Stomach (tissue), 9 donors: ENCODE measurements around the gene LHX4. TPM values are rescaled to one million over a fixed set of nuclear protein-coding genes. Genes with fewer than 3 reads are reported as not detected.

ENCODE experiments used
- DNase-seq, 2 donors: peaks; one replicate each; pipeline versions ENCODE4 v3.0.0 to v3.0.0-alpha.2; 2013 to 2019
- H3K27ac ChIP-seq, 5 donors: fragments of 200-600 bp in 4 of 5; sonication (generic) in 4 of 5; one replicate each; pipeline ENCODE4 v1.5.1; 2013 to 2019; ENCODE audit warnings: mild to moderate bottlenecking in 1 of 5, moderate library complexity in 1 of 5
- H3K27me3 ChIP-seq, 3 donors: fragments of 200-600 bp; sonication (generic); one replicate each; pipeline ENCODE4 v1.5.1; 2017 to 2019; ENCODE audit warnings: mixed run types in 1 of 3
- H3K36me3 ChIP-seq, 4 donors: fragments of 200-600 bp; sonication (generic); 1 replicate in 3 of 4; 2 replicates in 1 of 4; pipeline ENCODE4 v1.5.1; 2016 to 2019
- H3K4me1 ChIP-seq, 4 donors: fragments of 200-600 bp; sonication (generic); one replicate each; pipeline ENCODE4 v1.5.1; 2016 to 2019
- H3K4me3 ChIP-seq, 4 donors: fragments of 200-600 bp; sonication (generic) in 3 of 4; one replicate each; pipeline ENCODE4 v1.5.1; 2016 to 2019; ENCODE audit warnings: mild to moderate bottlenecking in 1 of 4
- H3K9me3 ChIP-seq, 4 donors: fragments of 200-600 bp; sonication (generic); one replicate each; pipeline ENCODE4 v1.5.1; 2016 to 2019
- EP300 ChIP-seq: sonication (generic); formaldehyde crosslinking; IDR thresholded peaks from one replicate; pipeline ENCODE4 v1.6.1; 2017; ENCODE audit warnings: antibody characterized with exemption
- POLR2A ChIP-seq, 4 donors: fragments of 450-650 bp; IDR thresholded peaks; one replicate each; pipeline ENCODE4 v1.6.1; 2016; ENCODE audit warnings: antibody characterized with exemption in 4 of 4, control low read depth in 2 of 4, mild to moderate bottlenecking in 1 of 4, moderate library complexity in 1 of 4
- POLR2AphosphoS5 ChIP-seq, 3 donors: sonication (generic); formaldehyde crosslinking; IDR thresholded peaks; one replicate each; pipeline ENCODE4 v1.6.1; 2016; ENCODE audit warnings: antibody characterized with exemption in 3 of 3
- whole genome bisulfite sequencing, 5 donors: extraction: QIAGEN DNeasy Blood & Tissue Kit in 3 of 5; methylation state at CpG; one replicate each; pipeline versions ENCODE4 v1.1.5 to v1.1.7; 2013 to 2018; 5-methylcytosine and 5-hydroxymethylcytosine counted together
- intact Hi-C: fragments of 100-400 bp; cut with DNase I; formaldehyde crosslinking; loops from one replicate; pipeline ENCODE4 v1.15.1; 2023; ENCODE audit warnings: low total_unique reads
- polyA plus RNA-seq, 3 donors: library from polyadenylated mRNA; stranded (reverse); fragments of 200-250 nt; gene quantifications; one replicate each; pipeline ENCODE4 v1.2.3, GENCODE V29; 2013
- total RNA-seq, 5 donors: library from RNA; depleted of rRNA; stranded (reverse); fragments of >200 nt; gene quantifications; one replicate each; pipeline versions ENCODE4 v1.1.0 to v1.2.3, GENCODE V29; 2014 to 2016
- TF ChIP-seq, protein P1 (sequence below), 7 experiments: fragments of 450-650 bp in 4 of 7; fragments of 200-600 bp in 3 of 7; sonication (generic) in 3 of 7; IDR thresholded peaks; one replicate each; pipeline ENCODE4 v1.5.1; 2016 to 2019; ENCODE audit warnings: antibody characterized with exemption in 7 of 7, control low read depth in 2 of 7, mild to moderate bottlenecking in 1 of 7
- donor health status: healthy with polysubstance abuse.
- donor health status: Bipolar disorder and iron deficiency.
- donor health status: healthy.

LHX4 gene
- total and polyA plus RNA-seq, 8 donors: 0.03 to 0.18 TPM; not detected in 6

DNA sequence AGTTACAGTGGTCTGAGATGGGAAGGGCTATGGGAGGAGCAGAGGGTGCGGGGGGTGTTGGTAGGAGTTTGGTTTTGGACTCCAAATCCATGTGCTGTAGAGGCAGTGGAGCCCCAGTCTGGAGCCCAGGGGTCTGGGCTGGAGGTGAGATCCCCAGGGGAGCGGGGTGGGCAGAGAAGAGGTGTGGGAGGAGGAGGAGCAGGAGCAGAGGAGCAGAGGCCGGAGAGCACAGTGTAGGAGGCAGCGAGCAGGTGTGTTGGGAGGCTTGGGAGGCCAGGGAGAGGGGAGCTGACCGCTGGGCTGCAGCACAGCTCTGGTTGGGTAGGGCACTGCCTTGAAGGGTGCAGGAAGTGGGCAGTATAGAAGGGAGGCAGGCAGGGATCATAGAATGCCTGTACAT lies 28.9 kb downstream of the LHX4 start:
- H3K4me1 ChIP-seq: peaks cover 0 to 15% (median 0%) of the 10 kb centered on the region in 4 donors
- H3K4me3 ChIP-seq: no peak overlapping the region
- WGBS, 5 donors: 64 to 73% (median 67%) methylated on average over 5 of the region's 5 CpGs
- no peak for DNase-seq
- no peaks in the 10 kb centered on the region for H3K9me3 ChIP-seq
- TF ChIP-seq EP300 (no peak), POLR2A (IDR thresholded peaks at IDR 0.05) (no peak), POLR2AphosphoS5 (IDR thresholded peaks at IDR 0.05) (no peak)
- TF ChIP-seq, protein P1, sequence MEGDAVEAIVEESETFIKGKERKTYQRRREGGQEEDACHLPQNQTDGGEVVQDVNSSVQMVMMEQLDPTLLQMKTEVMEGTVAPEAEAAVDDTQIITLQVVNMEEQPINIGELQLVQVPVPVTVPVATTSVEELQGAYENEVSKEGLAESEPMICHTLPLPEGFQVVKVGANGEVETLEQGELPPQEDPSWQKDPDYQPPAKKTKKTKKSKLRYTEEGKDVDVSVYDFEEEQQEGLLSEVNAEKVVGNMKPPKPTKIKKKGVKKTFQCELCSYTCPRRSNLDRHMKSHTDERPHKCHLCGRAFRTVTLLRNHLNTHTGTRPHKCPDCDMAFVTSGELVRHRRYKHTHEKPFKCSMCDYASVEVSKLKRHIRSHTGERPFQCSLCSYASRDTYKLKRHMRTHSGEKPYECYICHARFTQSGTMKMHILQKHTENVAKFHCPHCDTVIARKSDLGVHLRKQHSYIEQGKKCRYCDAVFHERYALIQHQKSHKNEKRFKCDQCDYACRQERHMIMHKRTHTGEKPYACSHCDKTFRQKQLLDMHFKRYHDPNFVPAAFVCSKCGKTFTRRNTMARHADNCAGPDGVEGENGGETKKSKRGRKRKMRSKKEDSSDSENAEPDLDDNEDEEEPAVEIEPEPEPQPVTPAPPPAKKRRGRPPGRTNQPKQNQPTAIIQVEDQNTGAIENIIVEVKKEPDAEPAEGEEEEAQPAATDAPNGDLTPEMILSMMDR (IDR thresholded peaks at IDR 0.05): no peak
- peaks cover 13 to 92% (median 65%) of the 10 kb centered on the region in 3 donors for H3K27me3 ChIP-seq
- H3K36me3 ChIP-seq: no peaks in the 10 kb centered on the region
- intact Hi-C loops: loop anchor here (10.0 kb wide), 1 partner anchor 226 kb away; no protein-coding TSS in a partner anchor
- H3K27ac ChIP-seq: no peak overlapping the region

DNA sequence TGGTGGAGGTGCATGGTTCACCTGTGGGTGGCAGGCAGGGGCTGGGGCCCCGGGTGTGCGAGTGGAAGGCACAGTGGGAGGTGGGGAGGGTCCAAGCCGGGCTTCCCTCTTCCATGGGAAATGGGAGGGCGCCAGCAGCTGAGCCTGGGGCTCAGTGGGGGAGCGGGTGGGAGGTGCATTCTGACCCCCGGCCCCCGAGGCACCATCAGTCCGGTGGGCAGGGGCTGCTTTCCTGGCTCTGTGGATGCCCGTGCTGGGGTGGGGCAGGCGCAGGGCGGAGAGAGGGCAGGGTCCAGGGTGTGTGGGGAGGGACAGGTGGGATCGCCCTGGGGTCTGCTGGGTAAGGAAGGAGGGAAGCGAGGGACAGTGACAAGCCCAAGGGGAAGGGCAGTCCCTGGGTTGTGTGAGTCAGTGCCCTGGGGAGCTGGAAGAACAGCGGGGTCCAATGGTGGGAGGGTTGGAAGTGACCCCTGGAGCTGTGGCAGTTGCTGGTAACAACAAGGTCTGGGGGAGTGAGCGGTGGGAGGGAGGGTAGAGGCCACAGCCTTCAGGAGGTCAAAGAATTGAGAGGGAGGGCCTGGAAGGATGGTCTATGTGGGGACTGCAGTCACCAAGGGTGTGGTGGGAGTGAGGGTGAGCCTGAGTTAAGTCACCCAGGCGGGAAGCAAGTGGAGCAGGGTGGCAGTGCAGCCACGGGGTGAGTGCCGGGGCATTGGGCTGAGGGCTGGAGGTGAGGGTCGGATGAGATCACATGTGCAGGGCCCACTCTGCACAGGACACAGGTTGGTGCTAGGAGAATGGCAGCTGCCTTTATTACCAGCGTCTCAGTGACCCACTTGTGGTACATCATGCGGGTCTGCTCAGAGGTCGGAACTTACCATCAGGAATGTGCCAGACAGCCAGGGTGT lies 29.6 kb downstream of the LHX4 start:
- Histone ChIP-seq H3K27ac (no peak overlapping the region), H3K9me3 (no peaks in the 10 kb centered on the region), H3K36me3 (no peaks in the 10 kb centered on the region), H3K4me1 (peaks cover 0 to 15% (median 0%) of the 10 kb centered on the region in 4 donors), H3K4me3 (no peak overlapping the region), H3K27me3 (peaks cover 7 to 92% (median 57%) of the 10 kb centered on the region in 3 donors)
- intact Hi-C loops: loop anchor here (10.0 kb wide), 1 partner anchor 225 kb away; no protein-coding TSS in a partner anchor
- no peak for DNase-seq
- TF ChIP-seq POLR2A (IDR thresholded peaks at IDR 0.05): no peak
- TF ChIP-seq EP300: no peak
- TF ChIP-seq POLR2AphosphoS5 (IDR thresholded peaks at IDR 0.05): no peak
- TF ChIP-seq, protein P1 (IDR thresholded peaks at IDR 0.05): no peak
- WGBS, 5 donors: 67 to 80% (median 76%) methylated on average over 20 to 22 of the region's 22 CpGs

DNA sequence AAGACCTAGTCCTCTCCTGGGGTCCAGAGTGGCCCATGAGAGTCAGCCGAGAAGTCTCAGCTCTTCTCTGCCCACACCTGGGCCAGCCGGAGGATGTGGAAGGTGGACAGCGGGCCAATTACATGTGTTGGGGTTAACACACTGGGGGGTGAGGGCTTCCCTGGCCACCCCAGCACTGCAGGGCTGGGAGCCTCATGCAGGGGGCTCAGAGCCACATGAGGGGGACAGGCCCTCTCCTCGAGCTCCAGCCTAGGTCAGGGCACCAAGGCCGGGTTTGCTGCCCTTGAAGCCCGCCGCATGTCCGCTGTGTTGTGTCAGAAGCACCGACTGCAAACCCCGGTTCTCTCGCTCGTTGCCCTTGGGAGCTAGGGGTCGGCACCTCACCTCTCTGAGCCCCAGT lies 30.5 kb downstream of the LHX4 start:
- intact Hi-C loops: no loop called here
- 60 to 90% (median 82%) methylated on average over 1 to 13 of the region's 13 CpGs for WGBS, 5 donors
- TF ChIP-seq, protein P1 (IDR thresholded peaks at IDR 0.05): no peak
- no peak for TF ChIP-seq POLR2A (IDR thresholded peaks at IDR 0.05)
- TF ChIP-seq POLR2AphosphoS5 (IDR thresholded peaks at IDR 0.05): no peak
- TF ChIP-seq EP300: no peak
- Histone ChIP-seq H3K4me3 (no peak overlapping the region), H3K27ac (no peak overlapping the region), H3K9me3 (no peaks in the 10 kb centered on the region), H3K4me1 (peaks cover 0 to 15% (median 0%) of the 10 kb centered on the region in 4 donors), H3K27me3 (peaks cover 7 to 85% (median 53%) of the 10 kb centered on the region in 3 donors), H3K36me3 (no peaks in the 10 kb centered on the region)
- DNase-seq: no peak

DNA sequence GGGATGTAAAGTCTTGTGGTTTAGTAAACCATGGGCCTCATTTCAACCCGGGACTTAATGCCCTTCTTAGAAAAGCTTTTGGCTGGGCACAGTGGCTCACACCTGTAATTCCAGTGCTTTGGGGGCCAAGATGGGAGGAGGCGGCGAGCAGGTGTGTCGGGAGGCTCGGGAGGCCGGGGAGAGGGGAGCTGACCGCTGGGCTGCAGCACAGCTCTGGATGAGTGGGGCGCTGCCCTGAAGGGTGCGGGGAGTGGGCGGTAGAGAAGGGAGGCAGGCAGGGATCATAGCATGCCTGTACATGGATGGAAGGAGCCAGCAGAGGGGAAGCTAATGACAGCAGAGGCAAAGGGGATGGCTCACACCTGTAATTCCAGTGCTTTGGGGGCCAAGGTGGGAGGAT lies 31.0 kb downstream of the LHX4 start:
- TF ChIP-seq EP300 (no peak), POLR2AphosphoS5 (IDR thresholded peaks at IDR 0.05) (no peak), POLR2A (IDR thresholded peaks at IDR 0.05) (no peak)
- no peak overlapping the region for H3K4me3 ChIP-seq
- DNase-seq: no peak
- WGBS, 5 donors: 74 to 86% (median 82%) methylated on average over 10 of the region's 10 CpGs
- no peaks in the 10 kb centered on the region for H3K9me3 ChIP-seq
- intact Hi-C loops: no loop called here
- no peak overlapping the region for H3K27ac ChIP-seq
- no peaks in the 10 kb centered on the region for H3K36me3 ChIP-seq
- peaks cover 7 to 80% (median 50%) of the 10 kb centered on the region in 3 donors for H3K27me3 ChIP-seq
- H3K4me1 ChIP-seq: peaks cover 0 to 15% (median 0%) of the 10 kb centered on the region in 4 donors
